ENCODE results near the gene SMARCA2. TPM values are rescaled to one million over a fixed set of nuclear protein-coding genes. Genes with fewer than 3 reads are reported as not detected.

Gene SMARCA2
- total RNA-seq, result 52.7 and 54.3 TPM in 2 replicates

GRCh38 chr9:2014696-2015580, at the start of gene SMARCA2:
SMARCA2 (plus strand) TSS chr9:2015347; CDS start chr9:2029023, 13,676 bp downstream.

Measured in regular cardiac myocyte (primary cell).